ENCODE measurements around the gene THAP5.

DNA sequence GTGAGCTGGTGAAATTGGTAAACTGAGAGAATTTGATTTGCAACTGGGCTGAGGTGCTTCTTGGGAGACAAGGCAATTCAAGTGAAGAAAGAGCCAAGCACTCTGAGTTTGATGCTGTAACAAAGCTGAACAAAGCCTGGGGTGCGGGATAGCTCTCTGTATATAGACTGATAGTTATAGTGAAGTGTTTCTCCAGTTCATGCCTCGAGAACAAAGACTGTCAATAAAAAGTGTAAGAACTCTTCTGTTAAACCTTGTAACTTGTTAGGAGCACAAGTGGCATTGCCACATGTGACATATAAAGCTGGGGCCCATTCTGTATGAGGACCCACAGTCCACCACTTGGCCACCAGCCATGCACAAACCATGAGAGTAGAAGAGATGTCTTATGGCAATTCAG lies 32.3 kb downstream of the THAP5 start:
- TF ChIP-seq, protein P1, sequence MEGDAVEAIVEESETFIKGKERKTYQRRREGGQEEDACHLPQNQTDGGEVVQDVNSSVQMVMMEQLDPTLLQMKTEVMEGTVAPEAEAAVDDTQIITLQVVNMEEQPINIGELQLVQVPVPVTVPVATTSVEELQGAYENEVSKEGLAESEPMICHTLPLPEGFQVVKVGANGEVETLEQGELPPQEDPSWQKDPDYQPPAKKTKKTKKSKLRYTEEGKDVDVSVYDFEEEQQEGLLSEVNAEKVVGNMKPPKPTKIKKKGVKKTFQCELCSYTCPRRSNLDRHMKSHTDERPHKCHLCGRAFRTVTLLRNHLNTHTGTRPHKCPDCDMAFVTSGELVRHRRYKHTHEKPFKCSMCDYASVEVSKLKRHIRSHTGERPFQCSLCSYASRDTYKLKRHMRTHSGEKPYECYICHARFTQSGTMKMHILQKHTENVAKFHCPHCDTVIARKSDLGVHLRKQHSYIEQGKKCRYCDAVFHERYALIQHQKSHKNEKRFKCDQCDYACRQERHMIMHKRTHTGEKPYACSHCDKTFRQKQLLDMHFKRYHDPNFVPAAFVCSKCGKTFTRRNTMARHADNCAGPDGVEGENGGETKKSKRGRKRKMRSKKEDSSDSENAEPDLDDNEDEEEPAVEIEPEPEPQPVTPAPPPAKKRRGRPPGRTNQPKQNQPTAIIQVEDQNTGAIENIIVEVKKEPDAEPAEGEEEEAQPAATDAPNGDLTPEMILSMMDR (IDR thresholded peaks at IDR 0.05 in 8 of 11, conservative IDR thresholded peaks at IDR 0.05 in 3 of 11): no peak
- TF ChIP-seq POLR2A (IDR thresholded peaks at IDR 0.05) (no peak), POLR2AphosphoS5 (IDR thresholded peaks at IDR 0.05) (no peak)
